Measurements from ENCODE around the gene SKI.

DNA sequence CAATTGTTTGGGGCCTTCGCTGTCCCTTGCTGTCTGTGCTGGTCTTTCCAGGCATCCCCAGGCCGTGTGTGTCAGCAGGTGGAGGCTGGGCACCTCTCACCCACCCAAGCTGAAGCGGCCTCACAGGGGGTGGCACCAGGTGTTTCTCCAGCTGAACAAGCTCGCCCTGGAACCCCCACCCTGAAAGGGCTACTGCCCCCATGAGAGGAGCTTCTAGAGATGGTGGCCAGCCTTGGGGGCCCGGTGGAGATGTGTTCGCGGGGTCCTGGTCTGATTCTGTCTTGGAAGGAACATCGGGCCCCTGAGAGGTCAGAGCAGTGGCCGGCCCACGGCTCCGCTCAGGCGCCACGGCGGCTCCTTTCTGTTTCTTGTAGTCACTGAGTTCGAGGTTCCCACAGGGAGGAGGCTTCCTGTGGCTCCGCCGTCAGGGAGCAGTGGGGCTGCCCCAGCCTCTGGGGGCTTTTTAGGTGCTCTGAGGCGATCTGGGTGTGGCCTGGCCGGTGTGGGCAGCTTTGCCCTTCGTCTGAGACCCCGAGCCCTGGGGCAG lies 46.9 kb downstream of the SKI start:
- TF ChIP-seq EZH2 (IDR thresholded peaks at IDR 0.05) (no peak), POLR2AphosphoS5 (IDR thresholded peaks at IDR 0.05; ENCODE audit: borderline replicate concordance, low read depth, low read length) (no peak), FOXP2 (optimal IDR thresholded peaks at IDR 0.05; ENCODE audit: control extremely low read depth, extremely low read length, insufficient read depth) (no peak)

All from SK-N-MC (cell line).